HepG2 (cell line): ENCODE results near the gene RIPPLY2. TPM values are rescaled to one million over a fixed set of nuclear protein-coding genes. Genes with fewer than 3 reads are reported as not detected.

Experiments used
- ADNP ChIP-seq: sonication (generic); formaldehyde crosslinking; IDR thresholded peaks from 2 replicates; pipeline ENCODE4 v1.4.0; 2020; ENCODE audit warnings: missing genetic modification reagents
- GABPB1 ChIP-seq: IDR thresholded peaks from 2 replicates; pipeline ENCODE4 v1.6.1; 2016; ENCODE audit warnings: mild to moderate bottlenecking, missing genetic modification reagents, moderate library complexity, missing compliant biosample characterization
- HDAC6 ChIP-seq: fragments of 200-600 bp; sonication (generic); IDR thresholded peaks from 2 replicates; pipeline ENCODE4 v1.7.0; 2017; ENCODE audit warnings: mild to moderate bottlenecking, antibody characterized with exemption, low read length, low read depth
- HOXA3 ChIP-seq: sonication (generic); formaldehyde crosslinking; IDR thresholded peaks from 2 replicates; pipeline ENCODE4 v1.5.0; 2020; ENCODE audit warnings: missing genetic modification reagents
- KLF11 ChIP-seq: IDR thresholded peaks from 2 replicates; pipeline ENCODE4 v1.6.1; 2016; ENCODE audit warnings: missing compliant biosample characterization
- MAZ ChIP-seq, 2 experiments: sonication (generic) in 1 of 2; formaldehyde crosslinking in 1 of 2; IDR thresholded peaks; 2 replicates each; pipeline versions ENCODE4 v1.5.0 to v1.6.1; 2012 to 2020; ENCODE audit warnings: low read depth in 2 of 2, mild to moderate bottlenecking in 2 of 2, borderline replicate concordance in 1 of 2, improper control_type of control experiment in 1 of 2, low read length in 1 of 2, missing genetic modification reagents in 1 of 2, moderate library complexity in 1 of 2
- NKX3-1 ChIP-seq: sonication (generic); formaldehyde crosslinking; IDR thresholded peaks from 2 replicates; pipeline ENCODE4 v1.5.0; 2020; ENCODE audit warnings: missing genetic modification reagents
- SOX13 ChIP-seq, 3 experiments: fragments of 450-650 bp in 1 of 3; sonication (generic) in 1 of 3; formaldehyde crosslinking in 1 of 3; IDR thresholded peaks in 2 of 3; conservative IDR thresholded peaks in 1 of 3; 2 replicates each; pipeline versions ENCODE4 v1.5.0 to v1.6.1; 2016 to 2020; ENCODE audit warnings: antibody characterized with exemption in 1 of 3, mild to moderate bottlenecking in 1 of 3, missing compliant biosample characterization in 1 of 3, missing genetic modification reagents in 1 of 3, moderate library complexity in 1 of 3
- SRF ChIP-seq: IDR thresholded peaks from 2 replicates; pipeline ENCODE4 v1.6.1; 2011; ENCODE audit warnings: mild to moderate bottlenecking, low read depth, low read length, moderate library complexity
- TAF1 ChIP-seq: sonication (generic); formaldehyde crosslinking; IDR thresholded peaks from 2 replicates; pipeline ENCODE4 v1.4.0; 2020; ENCODE audit warnings: missing genetic modification reagents
- TFDP2 ChIP-seq: sonication (generic); formaldehyde crosslinking; IDR thresholded peaks from 2 replicates; pipeline ENCODE4 v1.4.0; 2020; ENCODE audit warnings: missing genetic modification reagents
- TFE3 ChIP-seq: IDR thresholded peaks from 2 replicates; pipeline ENCODE4 v1.6.1; 2016
- THAP11 ChIP-seq: IDR thresholded peaks from 2 replicates; pipeline ENCODE4 v1.6.1; 2016; ENCODE audit warnings: missing biosample characterization, missing genetic modification reagents
- TSC22D2 ChIP-seq: sonication (generic); formaldehyde crosslinking; IDR thresholded peaks from 2 replicates; pipeline ENCODE4 v1.5.1; 2020; ENCODE audit warnings: missing genetic modification reagents, mild to moderate bottlenecking, borderline replicate concordance
- ZNF224 ChIP-seq: sonication (generic); formaldehyde crosslinking; IDR thresholded peaks from 2 replicates; pipeline ENCODE4 v1.5.0; 2020; ENCODE audit warnings: mild to moderate bottlenecking, missing genetic modification reagents
- ZNF562 ChIP-seq: sonication (generic); formaldehyde crosslinking; IDR thresholded peaks from 2 replicates; pipeline ENCODE4 v1.8.0; 2022; ENCODE audit warnings: missing genetic modification reagents, borderline replicate concordance
- ZNF646 ChIP-seq: sonication (generic); formaldehyde crosslinking; IDR thresholded peaks from 2 replicates; pipeline ENCODE4 v1.9.0; 2021; ENCODE audit warnings: mild to moderate bottlenecking, missing genetic modification reagents
- ZNF883 ChIP-seq: sonication (generic); formaldehyde crosslinking; IDR thresholded peaks from 2 replicates; pipeline ENCODE4 v1.5.1; 2020; ENCODE audit warnings: mild to moderate bottlenecking, missing genetic modification reagents; ENCODE audit errors: not compliant biosample characterization
- polyA plus RNA-seq, 8 experiments: library from polyadenylated mRNA; depleted of rRNA in 3 of 8; stranded (reverse) in 7 of 8; unstranded in 1 of 8; fragments of >200 nt; fragmentation: Illumina TruSeq in 4 of 8; extraction: Trizol in 4 of 8; gene quantifications; 2 replicates each; pipeline versions ENCODE4 v1.2.1 to v1.2.3, GENCODE V29; 2011 to 2016; ENCODE audit warnings: low read depth in 4 of 8, missing spikeins in 1 of 8, mixed read lengths in 1 of 8; ENCODE audit not compliant: insufficient read depth in 1 of 8
- total RNA-seq, 5 experiments: library from RNA; depleted of rRNA; stranded (reverse); fragments of >200 nt; fragmentation: Illumina TruSeq; extraction: Trizol; gene quantifications; 2 replicates each; pipeline ENCODE4 v1.2.3, GENCODE V29; 2016; ENCODE audit warnings: low read depth in 1 of 5

Gene RIPPLY2
- total and polyA plus RNA-seq, 2 of the 13 experiments (the other 11 are each of a cell fraction or from before 2014, with no cell fraction given) = not detected

GRCh38 chr6:83859410-83860358 lies 6.5 kb downstream of the RIPPLY2 start, which contains the start of gene CYB5R4 (continued):
- TF ChIP-seq SOX13 (IDR thresholded peaks at IDR 0.05) (no peak), SOX13 (CRISPR knock-in tag; conservative IDR thresholded peaks at IDR 0.05 in 1 of 2, IDR thresholded peaks at IDR 0.05 in 1 of 2) (peak in 1 of 2 experiments; percentile 79; a peak in 2 of 4 replicates), TFE3 (peak; percentile 95), MAZ (IDR thresholded peaks at IDR 0.05; ENCODE audit: borderline replicate concordance, low read depth, low read length) (no peak), MAZ (CRISPR knock-in tag; IDR thresholded peaks at IDR 0.05; ENCODE audit: low read depth) (peak; percentile 84), HOXA3 (CRISPR knock-in tag) (peak; percentile 80), ZNF224 (CRISPR knock-in tag) (peak; percentile 41; the same call in 1 of the 2 replicates), GABPB1 (peak; percentile 95), ZNF646 (CRISPR knock-in tag) (0 out of 2 replicates have a peak, but pooled peaks have one; percentile 47), TSC22D2 (CRISPR knock-in tag) (peak; percentile 99), SRF (no peak), TFDP2 (CRISPR knock-in tag) (peak; percentile 56; the same call in 1 of the 2 replicates), NKX3-1 (CRISPR knock-in tag) (peak; percentile 98), ADNP (CRISPR knock-in tag) (no peak), THAP11 (peak; percentile 88), ZNF883 (CRISPR knock-in tag) (peak; percentile 42), HDAC6 (no peak), ZNF562 (CRISPR knock-in tag) (peak; percentile 74; the same call in 1 of the 2 replicates), TAF1 (peak; percentile 70), KLF11 (CRISPR knock-in tag) (peak; percentile 100)
